Fibroblast of pulmonary artery (primary cell): Measurements from ENCODE around the gene CHAF1A.
A peak's percentile ranks its signal among the peaks of the same experiment; 100 is the strongest.

Experiments
- DNase-seq: peaks from one replicate; pipeline ENCODE4 v3.0.0-alpha.2; 2010; ENCODE audit warnings: low read depth
- H3K4me3 ChIP-seq: replicated peaks from 2 replicates; pipeline ENCODE4 v1.5.1; 2011; ENCODE audit warnings: low read depth, mild to moderate bottlenecking, control low read depth, low read length, moderate library complexity
- CTCF ChIP-seq: IDR thresholded peaks from 2 replicates; pipeline ENCODE4 v1.5.1; 2011; ENCODE audit warnings: mild to moderate bottlenecking, control low read depth, low read length, inconsistent platforms; ENCODE audit errors: missing control alignments

The CHAF1A gene

GRCh38 chr19:4473763-4474513 lies 71.5 kb downstream of the CHAF1A start:
- H3K4me3 ChIP-seq, result peak overlapping the region; percentile 83
- DNase-seq, result no peak
- no peak for TF ChIP-seq CTCF

GRCh38 chr19:4474514-4475022 lies 72.1 kb downstream of the CHAF1A start:
- no peak for TF ChIP-seq CTCF
- DNase-seq, result peak; percentile 67
- H3K4me3 ChIP-seq, result peak overlapping the region; percentile 83

GRCh38 chr19:4477034-4477801 lies 74.8 kb downstream of the CHAF1A start:
- H3K4me3 ChIP-seq, result no peak overlapping the region
- no peak for TF ChIP-seq CTCF
- no peak for DNase-seq

- TF ChIP-seq CTCF, result no peak
- DNase-seq, result no peak
- no peak overlapping the region for H3K4me3 ChIP-seq
Observed at GRCh38 chr19:4482721-4483364, 80.4 kb downstream of the CHAF1A start.

GRCh38 chr19:4483385-4483784 lies 80.9 kb downstream of the CHAF1A start:
- DNase-seq, result no peak
- TF ChIP-seq CTCF, result no peak

GRCh38 chr19:4487572-4487971 lies 85.1 kb downstream of the CHAF1A start:
- TF ChIP-seq CTCF, result no peak
- no peak overlapping the region for H3K4me3 ChIP-seq
- no peak for DNase-seq

More at GRCh38 chr19:4483385-4483784, 80.9 kb downstream of the CHAF1A start:
- no peak overlapping the region for H3K4me3 ChIP-seq
